H1 (cell line): ENCODE measurements around the gene CXCR5. TPM values are rescaled to one million over a fixed set of nuclear protein-coding genes. Genes with fewer than 3 reads are reported as not detected.

Experiments
- polyA plus RNA-seq, 7 experiments: library from polyadenylated mRNA; depleted of rRNA in 3 of 7; stranded (reverse) in 5 of 7; unstranded in 2 of 7; fragments of >200 nt in 5 of 7; fragments of 200-250 nt in 2 of 7; gene quantifications; 1 replicate in 5 of 7; 2 replicates in 1 of 7; 4 replicates in 1 of 7; pipeline versions ENCODE4 v1.2.1 to v1.2.3, GENCODE V29; 2011 to 2013; ENCODE audit warnings: missing spikeins in 2 of 7, mixed read lengths in 2 of 7
- total RNA-seq: library from RNA; stranded (reverse); fragmentation: NEBNext Ultra II Directional; extraction: Animal tissue kit (Norgen Biotek cat#: 25700); gene quantifications from 2 replicates; pipeline ENCODE4 v1.2.1, GENCODE V29; 2021
- TF ChIP-seq, protein P1 (sequence below): fragments of 300-600 bp; sonication (generic); IDR thresholded peaks from 2 replicates; pipeline ENCODE4 v1.7.1; 2012; ENCODE audit warnings: low read length, moderate library complexity, mild to moderate bottlenecking, inconsistent platforms; ENCODE audit not compliant: insufficient replicate concordance

CXCR5 gene
- total and polyA plus RNA-seq, 2 of the 8 experiments (the other 6 are each of a cell fraction or from before 2014, with no cell fraction given), result not detected

DNA sequence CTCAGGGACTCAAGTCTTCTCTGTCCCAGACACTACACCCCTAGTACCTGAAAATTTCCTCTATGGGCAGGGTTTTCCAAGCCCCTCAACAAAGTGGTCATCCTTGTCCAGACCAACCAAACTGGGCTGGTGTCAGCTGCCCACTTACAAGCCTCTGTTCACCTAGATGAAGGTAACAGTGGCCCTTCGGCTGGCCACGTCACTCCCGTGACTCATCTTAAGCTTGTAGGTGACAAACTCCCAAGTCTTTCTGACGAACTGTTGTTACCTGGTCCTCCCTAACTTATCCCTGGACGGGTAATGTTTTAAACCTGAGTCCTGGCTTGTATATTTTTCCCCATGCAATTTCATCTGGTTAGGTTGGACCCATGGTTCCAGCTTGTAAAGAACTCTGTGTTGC, 4.7 kb downstream of the CXCR5 start (continued):
- TF ChIP-seq, protein P1, sequence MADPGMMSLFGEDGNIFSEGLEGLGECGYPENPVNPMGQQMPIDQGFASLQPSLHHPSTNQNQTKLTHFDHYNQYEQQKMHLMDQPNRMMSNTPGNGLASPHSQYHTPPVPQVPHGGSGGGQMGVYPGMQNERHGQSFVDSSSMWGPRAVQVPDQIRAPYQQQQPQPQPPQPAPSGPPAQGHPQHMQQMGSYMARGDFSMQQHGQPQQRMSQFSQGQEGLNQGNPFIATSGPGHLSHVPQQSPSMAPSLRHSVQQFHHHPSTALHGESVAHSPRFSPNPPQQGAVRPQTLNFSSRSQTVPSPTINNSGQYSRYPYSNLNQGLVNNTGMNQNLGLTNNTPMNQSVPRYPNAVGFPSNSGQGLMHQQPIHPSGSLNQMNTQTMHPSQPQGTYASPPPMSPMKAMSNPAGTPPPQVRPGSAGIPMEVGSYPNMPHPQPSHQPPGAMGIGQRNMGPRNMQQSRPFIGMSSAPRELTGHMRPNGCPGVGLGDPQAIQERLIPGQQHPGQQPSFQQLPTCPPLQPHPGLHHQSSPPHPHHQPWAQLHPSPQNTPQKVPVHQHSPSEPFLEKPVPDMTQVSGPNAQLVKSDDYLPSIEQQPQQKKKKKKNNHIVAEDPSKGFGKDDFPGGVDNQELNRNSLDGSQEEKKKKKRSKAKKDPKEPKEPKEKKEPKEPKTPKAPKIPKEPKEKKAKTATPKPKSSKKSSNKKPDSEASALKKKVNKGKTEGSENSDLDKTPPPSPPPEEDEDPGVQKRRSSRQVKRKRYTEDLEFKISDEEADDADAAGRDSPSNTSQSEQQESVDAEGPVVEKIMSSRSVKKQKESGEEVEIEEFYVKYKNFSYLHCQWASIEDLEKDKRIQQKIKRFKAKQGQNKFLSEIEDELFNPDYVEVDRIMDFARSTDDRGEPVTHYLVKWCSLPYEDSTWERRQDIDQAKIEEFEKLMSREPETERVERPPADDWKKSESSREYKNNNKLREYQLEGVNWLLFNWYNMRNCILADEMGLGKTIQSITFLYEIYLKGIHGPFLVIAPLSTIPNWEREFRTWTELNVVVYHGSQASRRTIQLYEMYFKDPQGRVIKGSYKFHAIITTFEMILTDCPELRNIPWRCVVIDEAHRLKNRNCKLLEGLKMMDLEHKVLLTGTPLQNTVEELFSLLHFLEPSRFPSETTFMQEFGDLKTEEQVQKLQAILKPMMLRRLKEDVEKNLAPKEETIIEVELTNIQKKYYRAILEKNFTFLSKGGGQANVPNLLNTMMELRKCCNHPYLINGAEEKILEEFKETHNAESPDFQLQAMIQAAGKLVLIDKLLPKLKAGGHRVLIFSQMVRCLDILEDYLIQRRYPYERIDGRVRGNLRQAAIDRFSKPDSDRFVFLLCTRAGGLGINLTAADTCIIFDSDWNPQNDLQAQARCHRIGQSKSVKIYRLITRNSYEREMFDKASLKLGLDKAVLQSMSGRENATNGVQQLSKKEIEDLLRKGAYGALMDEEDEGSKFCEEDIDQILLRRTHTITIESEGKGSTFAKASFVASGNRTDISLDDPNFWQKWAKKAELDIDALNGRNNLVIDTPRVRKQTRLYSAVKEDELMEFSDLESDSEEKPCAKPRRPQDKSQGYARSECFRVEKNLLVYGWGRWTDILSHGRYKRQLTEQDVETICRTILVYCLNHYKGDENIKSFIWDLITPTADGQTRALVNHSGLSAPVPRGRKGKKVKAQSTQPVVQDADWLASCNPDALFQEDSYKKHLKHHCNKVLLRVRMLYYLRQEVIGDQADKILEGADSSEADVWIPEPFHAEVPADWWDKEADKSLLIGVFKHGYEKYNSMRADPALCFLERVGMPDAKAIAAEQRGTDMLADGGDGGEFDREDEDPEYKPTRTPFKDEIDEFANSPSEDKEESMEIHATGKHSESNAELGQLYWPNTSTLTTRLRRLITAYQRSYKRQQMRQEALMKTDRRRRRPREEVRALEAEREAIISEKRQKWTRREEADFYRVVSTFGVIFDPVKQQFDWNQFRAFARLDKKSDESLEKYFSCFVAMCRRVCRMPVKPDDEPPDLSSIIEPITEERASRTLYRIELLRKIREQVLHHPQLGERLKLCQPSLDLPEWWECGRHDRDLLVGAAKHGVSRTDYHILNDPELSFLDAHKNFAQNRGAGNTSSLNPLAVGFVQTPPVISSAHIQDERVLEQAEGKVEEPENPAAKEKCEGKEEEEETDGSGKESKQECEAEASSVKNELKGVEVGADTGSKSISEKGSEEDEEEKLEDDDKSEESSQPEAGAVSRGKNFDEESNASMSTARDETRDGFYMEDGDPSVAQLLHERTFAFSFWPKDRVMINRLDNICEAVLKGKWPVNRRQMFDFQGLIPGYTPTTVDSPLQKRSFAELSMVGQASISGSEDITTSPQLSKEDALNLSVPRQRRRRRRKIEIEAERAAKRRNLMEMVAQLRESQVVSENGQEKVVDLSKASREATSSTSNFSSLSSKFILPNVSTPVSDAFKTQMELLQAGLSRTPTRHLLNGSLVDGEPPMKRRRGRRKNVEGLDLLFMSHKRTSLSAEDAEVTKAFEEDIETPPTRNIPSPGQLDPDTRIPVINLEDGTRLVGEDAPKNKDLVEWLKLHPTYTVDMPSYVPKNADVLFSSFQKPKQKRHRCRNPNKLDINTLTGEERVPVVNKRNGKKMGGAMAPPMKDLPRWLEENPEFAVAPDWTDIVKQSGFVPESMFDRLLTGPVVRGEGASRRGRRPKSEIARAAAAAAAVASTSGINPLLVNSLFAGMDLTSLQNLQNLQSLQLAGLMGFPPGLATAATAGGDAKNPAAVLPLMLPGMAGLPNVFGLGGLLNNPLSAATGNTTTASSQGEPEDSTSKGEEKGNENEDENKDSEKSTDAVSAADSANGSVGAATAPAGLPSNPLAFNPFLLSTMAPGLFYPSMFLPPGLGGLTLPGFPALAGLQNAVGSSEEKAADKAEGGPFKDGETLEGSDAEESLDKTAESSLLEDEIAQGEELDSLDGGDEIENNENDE, result no peak
